HuH-7.5 (cell line): ENCODE measurements around the gene STEAP3.

Experiments
- DNase-seq: peaks from one replicate; pipeline ENCODE4 v3.0.0; 2011; ENCODE audit warnings: low spot score

Gene STEAP3

GRCh38 chr2:119197529-119198239 is 25.9 kb upstream of the STEAP3 start:
- no peak for DNase-seq

- no peak for DNase-seq
These were observed 25.3 kb upstream of the STEAP3 start for GRCh38 chr2:119198240-119198840.

GRCh38 chr2:119201815-119202214 is 21.8 kb upstream of the STEAP3 start:
- no peak for DNase-seq

- no peak for DNase-seq
These were observed 20.9 kb upstream of the STEAP3 start for GRCh38 chr2:119202610-119203310.

GRCh38 chr2:119204525-119204924 is 19.1 kb upstream of the STEAP3 start:
- DNase-seq = no peak

GRCh38 chr2:119205001-119205706 is 18.5 kb upstream of the STEAP3 start:
- no peak for DNase-seq

- DNase-seq = no peak
These were observed 17.4 kb upstream of the STEAP3 start for GRCh38 chr2:119206201-119206600.

- DNase-seq = no peak
These were observed 16.2 kb upstream of the STEAP3 start for GRCh38 chr2:119207447-119207846.

GRCh38 chr2:119208791-119209203 is 14.8 kb upstream of the STEAP3 start:
- DNase-seq = no peak

GRCh38 chr2:119212139-119212800 is 11.4 kb upstream of the STEAP3 start:
- no peak for DNase-seq

- no peak for DNase-seq
These were observed 9.1 kb upstream of the STEAP3 start for GRCh38 chr2:119214453-119215037.

- no peak for DNase-seq
These were observed 6.6 kb upstream of the STEAP3 start for GRCh38 chr2:119216994-119217393.

- no peak for DNase-seq
These were observed 5.1 kb upstream of the STEAP3 start for GRCh38 chr2:119218478-119219064.

- no peak for DNase-seq
These were observed 3.8 kb upstream of the STEAP3 start for GRCh38 chr2:119219873-119220272.

- no peak for DNase-seq
These were observed 2.8 kb upstream of the STEAP3 start for GRCh38 chr2:119220720-119221301.

GRCh38 chr2:119221609-119222008 is 2.0 kb upstream of the STEAP3 start:
- DNase-seq = no peak

- DNase-seq = no peak
These were observed 1.4 kb upstream of the STEAP3 start for GRCh38 chr2:119222213-119222612.

- no peak for DNase-seq
These were observed 642 bp upstream of the STEAP3 start for GRCh38 chr2:119222863-119223520.

- no peak for DNase-seq
These were observed 914 bp downstream of the STEAP3 start for GRCh38 chr2:119224391-119225104.
